Measurements from ENCODE around the gene ZNF79.

ZNF79 gene

DNA sequence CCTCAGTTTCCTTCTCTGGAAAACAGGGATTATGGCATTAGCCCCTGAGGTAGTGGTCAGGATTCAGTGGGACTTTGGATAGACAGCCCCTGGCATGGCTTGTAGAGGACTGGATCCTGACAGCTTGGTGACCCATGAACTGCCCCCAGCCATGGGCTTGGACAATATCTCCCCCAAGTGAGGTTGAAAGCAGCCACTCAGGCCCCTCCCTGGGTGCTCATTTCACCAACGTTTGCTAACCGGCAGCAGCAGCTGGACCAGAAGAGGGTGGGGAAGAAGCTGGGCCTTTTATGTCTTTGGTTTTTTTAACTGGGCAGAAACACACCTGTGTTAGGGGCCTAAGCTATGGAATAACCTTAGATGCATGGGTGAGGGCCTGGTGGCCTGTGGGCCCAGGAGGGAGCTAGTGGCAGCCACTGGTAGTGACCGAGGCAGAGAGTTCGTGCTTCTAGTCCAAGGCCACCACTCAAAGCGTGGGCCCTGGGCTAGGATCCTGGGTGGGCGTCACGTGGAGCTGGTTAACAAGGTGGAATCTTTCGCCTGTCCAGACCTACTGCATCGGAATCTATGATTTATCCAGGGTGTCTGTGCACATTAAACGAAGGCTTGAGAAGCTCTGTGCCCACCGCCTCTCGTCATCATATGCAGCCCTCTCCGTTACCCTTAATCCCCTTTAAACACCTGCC is 25.3 kb upstream of the ZNF79 start:
- DNase-seq: no peak

- no peak for DNase-seq
These were observed 24.4 kb upstream of the ZNF79 start for GRCh38 chr9:127399736-127400269.

DNA sequence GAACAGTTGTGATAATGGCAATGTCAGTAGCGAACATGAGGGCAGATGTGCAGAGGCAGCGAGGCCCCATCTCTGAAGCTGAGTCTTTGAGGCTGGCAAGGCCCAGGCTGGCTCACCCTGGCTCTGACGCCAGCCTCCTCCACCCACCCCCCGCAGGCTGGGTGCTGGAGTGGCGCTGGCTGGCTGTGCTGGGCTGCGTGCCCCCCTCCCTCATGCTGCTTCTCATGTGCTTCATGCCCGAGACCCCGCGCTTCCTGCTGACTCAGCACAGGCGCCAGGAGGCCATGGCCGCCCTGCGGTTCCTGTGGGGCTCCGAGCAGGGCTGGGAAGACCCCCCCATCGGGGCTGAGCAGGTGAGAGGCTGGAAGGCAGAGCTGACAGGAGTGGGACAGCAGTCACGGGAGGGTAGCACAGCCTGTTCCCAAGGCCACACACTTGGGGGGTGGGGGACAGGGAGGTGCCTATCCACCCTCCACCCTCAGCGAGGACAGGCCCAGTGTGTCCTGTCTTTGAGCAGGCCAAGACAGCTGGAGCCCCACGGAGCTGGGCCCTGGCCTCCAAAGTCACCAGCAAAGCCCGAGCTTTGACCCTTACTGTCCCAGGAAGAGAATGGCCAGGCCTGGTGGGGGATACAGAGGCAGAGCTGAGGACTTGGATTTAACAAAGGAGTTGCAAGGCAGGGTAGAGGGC is 21.6 kb upstream of the ZNF79 start:
- no peak for DNase-seq

DNA sequence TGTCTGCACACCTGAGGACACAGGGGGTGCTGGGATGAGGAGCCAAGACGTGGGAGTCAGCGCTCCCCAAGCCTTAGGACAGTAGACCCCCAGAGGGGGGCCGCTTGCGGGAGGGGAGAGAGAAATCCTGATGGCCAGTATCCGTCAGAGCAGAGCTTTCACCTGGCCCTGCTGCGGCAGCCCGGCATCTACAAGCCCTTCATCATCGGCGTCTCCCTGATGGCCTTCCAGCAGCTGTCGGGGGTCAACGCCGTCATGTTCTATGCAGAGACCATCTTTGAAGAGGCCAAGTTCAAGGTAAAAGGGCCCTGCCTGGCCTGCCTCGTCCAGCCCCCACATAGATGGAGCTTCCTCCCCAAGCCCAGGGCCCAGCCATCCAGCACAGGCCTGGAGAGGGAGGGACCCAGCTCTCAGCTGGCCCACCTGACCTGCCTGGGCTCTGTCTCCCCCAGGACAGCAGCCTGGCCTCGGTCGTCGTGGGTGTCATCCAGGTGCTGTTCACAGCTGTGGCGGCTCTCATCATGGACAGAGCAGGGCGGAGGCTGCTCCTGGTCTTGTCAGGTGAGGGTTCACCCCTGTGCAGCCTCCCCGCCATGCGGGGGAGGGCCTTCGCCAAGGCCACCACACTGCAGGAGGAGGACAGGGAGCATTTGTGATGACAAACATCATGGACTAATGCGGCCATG is 20.5 kb upstream of the ZNF79 start:
- no peak for DNase-seq

DNA sequence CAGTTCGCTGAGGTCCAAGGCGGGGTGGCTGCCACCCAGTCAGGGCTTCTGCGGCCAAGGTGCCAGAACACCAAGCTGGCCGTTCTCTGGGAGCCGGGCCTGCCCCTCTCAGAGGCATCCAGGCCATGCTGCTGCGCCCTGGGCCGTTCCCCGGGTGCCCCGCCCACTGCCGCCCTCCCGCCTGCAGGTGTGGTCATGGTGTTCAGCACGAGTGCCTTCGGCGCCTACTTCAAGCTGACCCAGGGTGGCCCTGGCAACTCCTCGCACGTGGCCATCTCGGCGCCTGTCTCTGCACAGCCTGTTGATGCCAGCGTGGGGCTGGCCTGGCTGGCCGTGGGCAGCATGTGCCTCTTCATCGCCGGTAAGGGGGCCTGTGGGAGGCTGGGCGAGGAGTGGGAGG is 19.6 kb upstream of the ZNF79 start:
- DNase-seq: no peak

- no peak for DNase-seq
These were observed 18.6 kb upstream of the ZNF79 start for GRCh38 chr9:127405344-127406125.

GRCh38 chr9:127406799-127407491 is 17.2 kb upstream of the ZNF79 start:
- no peak for DNase-seq

GRCh38 chr9:127407492-127407843 is 16.7 kb upstream of the ZNF79 start:
- no peak for DNase-seq

DNA sequence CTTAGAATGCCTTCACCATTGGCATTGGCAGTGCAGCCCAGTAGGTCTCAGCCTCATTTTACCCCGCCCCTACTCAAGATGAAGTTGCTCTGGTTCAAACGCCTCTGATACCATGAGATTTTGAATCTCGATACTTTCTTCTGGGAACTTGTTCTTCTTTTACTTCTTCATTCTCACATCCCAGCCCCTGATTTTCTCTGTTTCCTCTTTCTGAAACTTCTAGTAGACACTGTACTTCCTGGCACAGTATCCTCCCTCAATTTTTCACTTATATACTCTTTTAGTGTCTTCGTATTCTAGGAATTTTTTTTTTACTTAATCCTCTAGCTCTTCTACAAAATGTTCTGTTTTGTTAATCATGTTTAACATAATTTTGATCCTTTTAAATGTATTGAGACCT is 13.1 kb upstream of the ZNF79 start:
- no peak for DNase-seq

DNA sequence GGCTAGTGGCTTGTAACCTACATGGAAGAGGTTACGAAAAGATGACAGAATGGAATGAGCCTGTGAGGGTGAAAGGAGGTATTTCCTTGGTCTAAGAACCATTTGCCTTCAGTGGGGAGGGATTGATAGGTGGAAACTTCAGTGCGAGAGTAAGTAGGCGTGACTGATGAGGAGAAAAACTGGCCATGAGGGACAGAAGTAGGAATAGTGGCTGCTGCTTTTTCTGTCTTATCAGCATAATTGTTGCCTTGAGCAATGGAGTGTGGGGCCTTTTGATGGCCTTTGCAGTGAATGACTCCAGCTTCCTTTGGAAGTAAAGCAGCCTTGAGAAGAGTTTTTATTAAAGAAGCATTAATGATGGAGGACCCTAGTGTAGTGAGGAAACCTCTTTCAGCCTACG is 9.0 kb upstream of the ZNF79 start:
- DNase-seq: no peak

- DNase-seq: no peak
These were observed 8.5 kb upstream of the ZNF79 start for GRCh38 chr9:127415657-127416056.

DNA sequence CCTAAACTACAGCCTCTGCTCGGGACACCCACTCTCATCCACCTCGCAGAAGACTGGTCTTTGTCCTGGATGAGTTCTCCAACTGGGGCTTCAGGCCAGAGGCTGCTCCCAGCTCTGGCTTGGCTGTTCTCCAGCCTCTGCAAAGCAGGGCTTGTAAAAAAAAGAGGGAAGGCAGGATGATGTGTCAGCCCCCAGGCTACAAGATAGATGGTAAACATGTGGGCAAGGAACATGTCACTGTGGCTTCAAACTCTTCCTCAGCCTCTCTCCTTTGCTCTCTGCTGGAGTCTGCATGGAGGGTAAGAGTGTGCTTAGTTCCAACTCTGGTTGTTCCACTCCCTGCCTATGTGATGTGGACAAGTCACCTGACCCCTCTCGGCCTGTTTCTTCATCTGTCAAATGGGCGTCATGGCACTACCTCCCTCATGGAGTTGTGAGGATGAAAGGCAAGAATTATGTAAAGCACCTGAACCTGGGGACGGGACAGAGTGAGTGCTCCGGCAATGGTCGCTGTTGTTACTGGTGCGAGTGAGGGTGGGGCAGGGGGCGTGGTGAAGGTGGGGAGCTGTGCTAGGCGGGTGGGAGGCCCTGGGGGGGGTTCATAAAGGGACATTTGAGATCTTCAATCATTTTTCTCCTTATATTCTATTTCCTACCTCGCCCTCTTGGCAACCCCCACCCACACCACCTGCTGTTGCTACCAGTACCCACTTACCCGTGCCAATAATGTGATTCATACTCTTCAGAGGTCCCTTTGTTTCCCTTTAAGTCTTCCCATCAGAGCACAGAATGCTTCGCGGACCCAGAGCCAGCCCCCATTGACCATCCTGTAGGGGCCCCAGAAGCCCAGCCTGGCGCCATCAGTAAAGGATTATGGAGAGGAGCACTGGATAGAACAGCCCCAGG is 6.8 kb upstream of the ZNF79 start:
- no peak for DNase-seq

DNA sequence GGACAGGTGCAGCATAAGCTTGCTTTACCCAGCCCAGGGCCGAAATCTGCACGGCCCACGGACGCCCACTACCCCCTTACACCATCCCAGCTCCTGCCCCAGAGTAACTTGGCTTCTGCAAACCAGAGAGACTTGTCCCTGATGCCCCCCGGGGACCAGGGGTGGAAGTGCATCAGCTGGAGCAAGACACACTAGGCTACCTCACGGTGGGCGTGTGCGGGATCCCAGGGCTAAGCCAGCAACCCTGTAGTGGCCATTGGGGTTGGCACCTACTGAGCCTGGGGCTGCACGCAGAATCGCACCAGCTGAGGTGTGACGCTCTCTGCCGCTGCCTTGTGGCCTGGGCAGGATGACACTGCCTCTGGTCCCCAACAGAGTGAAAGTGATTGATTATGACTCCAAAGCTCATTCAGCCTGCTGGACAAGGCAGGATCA is 6.1 kb upstream of the ZNF79 start:
- no peak for DNase-seq

DNA sequence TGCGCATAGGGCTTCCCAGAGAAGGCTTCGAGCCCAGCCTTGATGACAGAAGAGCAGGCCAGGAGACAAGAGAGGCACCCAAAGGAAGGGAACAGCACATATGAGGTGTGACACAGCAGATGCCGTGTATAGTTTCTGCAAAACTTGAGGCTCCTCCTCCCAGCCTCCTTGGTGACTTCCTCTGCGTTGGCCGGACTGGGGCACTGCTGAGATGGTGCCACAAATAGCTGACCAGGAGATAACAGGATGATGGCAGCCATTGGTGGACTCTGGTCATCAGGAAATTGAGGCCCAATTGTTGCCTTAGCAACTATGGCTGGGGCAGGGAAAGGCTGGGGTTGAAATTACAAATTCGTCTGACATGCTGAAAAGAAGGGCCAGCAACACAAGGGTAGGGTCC is 4.8 kb upstream of the ZNF79 start:
- DNase-seq: no peak

GRCh38 chr9:127421057-127421456 is 3.1 kb upstream of the ZNF79 start:
- no peak for DNase-seq

GRCh38 chr9:127422133-127422782 is 1.9 kb upstream of the ZNF79 start:
- no peak for DNase-seq

DNA sequence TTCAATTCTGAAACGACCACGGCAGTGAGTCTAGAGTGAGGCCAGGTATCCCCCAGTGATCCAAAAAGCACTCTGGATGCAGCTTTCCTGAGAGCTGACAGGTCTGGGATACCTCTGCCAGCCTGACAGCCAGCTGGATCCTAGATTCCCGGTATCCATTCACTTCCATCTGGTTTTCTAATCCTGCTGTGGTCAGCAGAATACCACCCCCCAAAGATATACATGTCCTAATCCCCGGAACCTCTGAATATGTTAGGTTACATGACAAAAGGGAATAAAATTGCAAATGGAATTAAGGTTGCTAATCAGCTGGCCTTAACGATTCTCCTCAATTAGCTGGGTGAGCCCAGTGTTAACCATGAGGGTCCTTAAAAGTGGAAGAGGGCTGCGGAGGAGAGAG is 1.4 kb upstream of the ZNF79 start:
- no peak for DNase-seq

- DNase-seq: no peak
These were observed 677 bp upstream of the ZNF79 start for GRCh38 chr9:127423476-127423933.

DNA sequence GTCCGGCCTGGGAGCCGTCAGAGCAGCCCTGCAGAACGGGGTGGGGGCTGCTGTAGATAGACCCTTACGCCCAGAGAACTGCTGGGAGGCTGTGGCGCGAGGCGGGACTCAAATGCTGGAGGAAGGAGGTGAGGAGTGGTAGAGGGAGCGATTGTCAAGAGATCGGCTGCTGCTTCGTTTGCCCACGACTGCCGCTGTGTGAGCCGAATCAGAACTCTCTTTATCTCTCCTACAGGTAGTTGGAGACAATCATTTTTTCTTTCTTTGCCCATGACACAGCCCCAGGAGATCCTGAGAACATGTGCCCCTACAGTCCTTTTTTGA is 456 bp downstream of the ZNF79 start:
- DNase-seq: no peak

GRCh38 chr9:127426756-127427155 is 2.6 kb downstream of the ZNF79 start:
- DNase-seq: no peak

DNA sequence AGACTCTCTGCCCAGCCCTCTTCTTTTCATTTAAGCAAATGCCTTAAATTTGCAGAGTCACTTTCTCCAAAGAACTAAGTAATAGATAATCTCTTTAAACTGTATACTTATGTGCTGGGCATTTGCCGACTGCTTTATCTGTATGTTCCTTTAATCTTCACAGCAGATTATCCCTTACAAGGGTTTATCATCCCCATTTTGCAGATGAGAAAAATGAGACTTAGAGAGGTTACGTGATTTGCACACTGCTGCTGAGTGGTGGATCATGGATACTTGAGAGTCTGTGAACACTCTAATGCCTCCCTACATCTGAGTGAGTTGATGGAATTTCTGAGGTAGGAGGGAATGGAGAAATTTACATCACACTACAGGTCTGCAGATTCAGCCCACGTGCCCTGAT is 4.2 kb downstream of the ZNF79 start:
- no peak for DNase-seq

Data from activated effector memory CD4-positive, alpha-beta T cell treated with Interleukin-2 at 50 U/mL for 16 hours (primary cell).